B cell (primary cell): ENCODE measurements around the gene MAP2K6.

Experiments
- EZH2 ChIP-seq: IDR thresholded peaks from 2 replicates; pipeline ENCODE4 v1.6.1; 2012; ENCODE audit warnings: borderline replicate concordance, low read depth, mild to moderate bottlenecking, moderate library complexity, low read length; ENCODE audit not compliant: insufficient read depth, poor library complexity, severe bottlenecking
- TF ChIP-seq, protein P1 (sequence below): fragments of 200-600 bp; IDR thresholded peaks from one replicate; pipeline ENCODE4 v1.8.0; 2022; ENCODE audit warnings: antibody characterized with exemption, mild to moderate bottlenecking

GRCh38 chr17:69516225-69516624 lies 101.7 kb downstream of the MAP2K6 start:
- TF ChIP-seq, protein P1, sequence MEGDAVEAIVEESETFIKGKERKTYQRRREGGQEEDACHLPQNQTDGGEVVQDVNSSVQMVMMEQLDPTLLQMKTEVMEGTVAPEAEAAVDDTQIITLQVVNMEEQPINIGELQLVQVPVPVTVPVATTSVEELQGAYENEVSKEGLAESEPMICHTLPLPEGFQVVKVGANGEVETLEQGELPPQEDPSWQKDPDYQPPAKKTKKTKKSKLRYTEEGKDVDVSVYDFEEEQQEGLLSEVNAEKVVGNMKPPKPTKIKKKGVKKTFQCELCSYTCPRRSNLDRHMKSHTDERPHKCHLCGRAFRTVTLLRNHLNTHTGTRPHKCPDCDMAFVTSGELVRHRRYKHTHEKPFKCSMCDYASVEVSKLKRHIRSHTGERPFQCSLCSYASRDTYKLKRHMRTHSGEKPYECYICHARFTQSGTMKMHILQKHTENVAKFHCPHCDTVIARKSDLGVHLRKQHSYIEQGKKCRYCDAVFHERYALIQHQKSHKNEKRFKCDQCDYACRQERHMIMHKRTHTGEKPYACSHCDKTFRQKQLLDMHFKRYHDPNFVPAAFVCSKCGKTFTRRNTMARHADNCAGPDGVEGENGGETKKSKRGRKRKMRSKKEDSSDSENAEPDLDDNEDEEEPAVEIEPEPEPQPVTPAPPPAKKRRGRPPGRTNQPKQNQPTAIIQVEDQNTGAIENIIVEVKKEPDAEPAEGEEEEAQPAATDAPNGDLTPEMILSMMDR: no peak
- TF ChIP-seq EZH2: no peak
